A549 (cell line): ENCODE data around the gene DLG1.

Source experiments
- CTCF ChIP-seq: fragments of >200 bp; sonication (Bioruptor Twin); formaldehyde crosslinking; IDR thresholded peaks from 3 replicates; pipeline ENCODE4 v1.5.1; 2016
- EHF ChIP-seq: fragments of 250-450 bp; sonication (Bioruptor Pico); IDR thresholded peaks from 2 replicates; pipeline ENCODE4 v1.5.0; 2020; ENCODE audit warnings: mild to moderate bottlenecking
- ELK1 ChIP-seq: fragments of 150-350 bp; IDR thresholded peaks from 2 replicates; pipeline ENCODE4 v1.6.1; 2014; ENCODE audit warnings: low read depth, mild to moderate bottlenecking, low read length
- ESRRA ChIP-seq: fragments of 150-350 bp; IDR thresholded peaks from 2 replicates; pipeline ENCODE4 v1.6.1; 2014; ENCODE audit warnings: mild to moderate bottlenecking, low read length, borderline replicate concordance
- GATA3 ChIP-seq: IDR thresholded peaks from 2 replicates; pipeline ENCODE4 v1.6.1; 2012; ENCODE audit warnings: borderline replicate concordance
- HMGXB4 ChIP-seq: fragments of 250-450 bp; sonication (Bioruptor Pico); IDR thresholded peaks from 2 replicates; pipeline ENCODE4 v1.5.0; 2021; ENCODE audit warnings: mild to moderate bottlenecking, moderate library complexity, borderline replicate concordance
- JUN ChIP-seq, 2 experiments: fragments of >200 bp; sonication (Bioruptor Twin); formaldehyde crosslinking; IDR thresholded peaks; 2 replicates in 1 of 2; 3 replicates in 1 of 2; pipeline ENCODE4 v1.6.1; 2016 to 2017
- POLR2A ChIP-seq: IDR thresholded peaks from 2 replicates; pipeline ENCODE4 v1.6.1; 2012; ENCODE audit warnings: mild to moderate bottlenecking, low read length
- RAD21 ChIP-seq, 2 experiments: fragments of >200 bp in 1 of 2; sonication (Bioruptor Twin) in 1 of 2; formaldehyde crosslinking in 1 of 2; IDR thresholded peaks in 1 of 2; conservative IDR thresholded peaks in 1 of 2; 2 replicates in 1 of 2; 3 replicates in 1 of 2; pipeline ENCODE4 v1.6.1; 2012 to 2018; ENCODE audit warnings: inconsistent platforms in 1 of 2
- USF2 ChIP-seq: fragments of 450-650 bp; IDR thresholded peaks from 2 replicates; pipeline ENCODE4 v1.6.1; 2014; ENCODE audit warnings: antibody characterized with exemption

GRCh38 chr3:196995027-196995426 is 303.4 kb downstream of the DLG1 start:
- TF ChIP-seq HMGXB4 (CRISPR knock-in tag) (no peak), POLR2A (no peak), ELK1 (no peak), CTCF (no peak), RAD21 (conservative IDR thresholded peaks at IDR 0.05 in 1 of 2, IDR thresholded peaks at IDR 0.05 in 1 of 2) (no peak), ESRRA (no peak), JUN (IDR thresholded peaks at IDR 0.05) (no peak), GATA3 (no peak), EHF (CRISPR knock-in tag) (no peak), USF2 (no peak)
